ENCODE measurements around the gene CARD9.

Gene CARD9

GRCh38 chr9:136344544-136345280, 28.8 kb downstream of the CARD9 start:
- DNase-seq: no peak

DNA sequence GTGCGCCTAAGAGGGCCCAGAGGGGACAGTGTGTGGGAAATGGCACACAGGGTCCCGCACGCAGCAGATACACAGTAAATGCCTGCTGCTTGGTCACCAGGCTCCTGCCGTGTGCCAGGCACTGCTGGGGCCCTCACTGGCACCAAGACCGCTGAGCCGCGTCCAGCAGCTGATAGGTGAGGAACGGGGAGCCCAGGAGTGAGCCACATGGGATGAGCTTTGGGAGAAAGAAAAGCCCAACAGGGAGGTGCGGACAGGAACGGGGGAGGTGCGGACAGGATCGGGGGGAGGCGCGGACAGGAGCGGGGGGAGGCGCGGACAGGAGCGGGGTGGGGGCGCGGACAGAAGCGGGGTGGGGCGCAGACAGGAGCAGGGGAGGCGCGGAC, 29.6 kb downstream of the CARD9 start:
- no peak for DNase-seq

- DNase-seq: no peak
Observed at GRCh38 chr9:136343121-136343883, 30.2 kb downstream of the CARD9 start.

DNA sequence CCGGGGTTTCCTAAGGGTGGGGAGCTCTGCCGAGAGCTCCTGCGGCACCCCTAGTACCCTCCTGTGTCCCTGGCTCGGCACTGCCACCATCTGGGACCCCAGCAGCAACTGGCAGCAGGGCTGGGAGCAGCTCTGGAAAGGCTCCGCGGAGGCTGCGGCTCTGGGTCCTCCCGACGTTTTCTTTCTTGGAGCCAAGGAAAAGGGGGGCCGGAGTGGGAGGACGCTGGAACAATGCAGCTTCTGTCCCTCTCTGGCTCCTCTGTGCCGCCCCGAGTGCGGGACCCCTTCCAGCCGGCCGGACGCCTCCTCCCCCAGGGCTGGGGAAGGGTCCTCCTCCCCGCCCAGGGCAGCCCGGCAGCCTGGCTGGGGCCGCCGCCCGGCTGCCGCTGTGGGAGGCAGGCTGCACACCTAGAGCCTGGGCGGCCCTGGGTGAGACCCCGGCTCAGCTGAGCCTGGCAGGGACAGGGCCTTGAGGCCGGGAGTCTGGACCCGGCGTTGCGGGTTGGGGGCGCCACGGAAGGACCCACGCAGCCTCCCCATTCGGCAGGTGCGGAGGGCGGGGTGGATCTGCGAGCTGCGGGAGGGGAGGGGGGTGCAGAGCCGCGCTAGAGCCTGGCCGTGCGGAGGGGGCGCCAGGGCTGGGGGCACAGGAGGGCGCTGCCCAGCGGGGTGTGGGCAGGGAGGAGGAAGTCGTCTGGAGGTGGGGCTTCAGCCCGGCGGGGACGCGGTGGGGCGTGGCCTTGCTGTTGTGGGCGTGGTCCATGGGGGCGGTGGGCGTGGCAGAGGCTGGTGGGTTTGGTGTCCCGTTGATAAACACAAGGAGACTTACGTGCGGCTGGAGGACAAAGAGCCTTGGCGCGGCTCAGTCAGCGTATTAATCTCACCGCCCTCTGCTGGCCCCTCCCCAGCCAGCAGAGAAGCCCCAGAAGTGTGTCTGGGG, 31.0 kb downstream of the CARD9 start:
- peak; percentile 21 for DNase-seq

- no peak for DNase-seq
Observed at GRCh38 chr9:136341769-136342168, 31.7 kb downstream of the CARD9 start.

DNA sequence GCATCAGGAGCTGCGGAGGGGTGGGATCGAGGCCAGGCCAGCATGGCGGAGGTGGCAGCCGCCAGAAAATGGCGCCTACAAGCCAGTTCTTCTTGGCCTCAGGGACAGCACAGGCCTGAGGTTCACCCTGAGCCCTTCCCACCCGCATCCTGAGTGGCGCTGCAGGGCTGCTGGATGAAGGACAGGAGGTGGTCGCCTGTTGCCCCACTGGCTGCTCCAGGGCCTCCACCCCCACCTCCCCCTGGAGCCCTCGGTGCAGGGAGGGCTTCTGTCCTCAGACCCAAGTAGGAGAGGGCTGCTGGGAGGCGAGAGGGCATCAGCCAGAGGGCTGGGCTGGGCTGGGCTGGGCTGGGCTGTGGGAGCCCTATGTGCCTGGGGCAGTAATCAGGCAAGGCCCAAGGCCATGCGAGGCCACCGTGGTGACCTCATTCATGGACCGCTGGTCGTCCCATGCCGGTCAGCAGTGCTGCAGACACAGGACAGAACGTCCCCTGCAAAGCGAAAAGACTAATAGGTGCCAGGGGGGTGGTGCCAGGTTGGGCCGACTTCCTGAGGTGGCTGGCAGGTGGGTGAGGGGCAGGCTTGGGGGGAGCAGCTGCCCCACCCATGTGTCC, 32.3 kb downstream of the CARD9 start:
- no peak for DNase-seq

DNA sequence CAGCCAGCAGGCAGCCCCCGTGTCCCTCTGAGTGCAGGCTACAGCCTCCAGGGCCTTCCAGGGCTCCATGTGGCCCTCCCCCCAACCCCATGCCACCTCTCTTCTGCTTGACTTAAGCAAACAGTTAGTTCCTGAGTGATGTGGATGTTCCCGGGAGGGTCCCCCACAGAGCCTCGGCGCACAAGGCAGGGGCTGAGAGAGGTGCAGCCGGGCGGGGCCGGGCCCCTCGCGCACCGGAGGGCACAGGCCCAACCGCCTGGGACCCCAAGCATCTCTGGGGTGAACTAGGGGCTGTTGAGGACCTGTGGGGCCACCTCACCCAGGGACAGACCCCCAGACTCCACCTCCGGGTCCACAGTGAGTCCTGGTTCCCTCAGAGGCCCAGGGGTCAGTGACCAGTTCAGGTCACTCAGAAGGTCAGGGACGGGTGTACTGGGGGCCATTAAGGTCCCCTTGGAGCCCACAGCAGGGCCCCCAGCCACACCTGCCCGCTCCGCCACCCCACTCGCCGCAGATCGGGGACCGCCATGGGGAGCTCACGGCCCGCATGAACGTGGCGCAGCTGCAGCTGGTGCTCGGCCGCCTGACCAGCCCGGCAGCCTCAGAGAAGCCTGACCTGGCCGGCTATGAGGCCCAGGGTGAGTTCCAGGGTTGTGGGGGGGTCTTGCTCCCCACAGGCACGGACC, 33.0 kb downstream of the CARD9 start:
- DNase-seq: no peak

DNA sequence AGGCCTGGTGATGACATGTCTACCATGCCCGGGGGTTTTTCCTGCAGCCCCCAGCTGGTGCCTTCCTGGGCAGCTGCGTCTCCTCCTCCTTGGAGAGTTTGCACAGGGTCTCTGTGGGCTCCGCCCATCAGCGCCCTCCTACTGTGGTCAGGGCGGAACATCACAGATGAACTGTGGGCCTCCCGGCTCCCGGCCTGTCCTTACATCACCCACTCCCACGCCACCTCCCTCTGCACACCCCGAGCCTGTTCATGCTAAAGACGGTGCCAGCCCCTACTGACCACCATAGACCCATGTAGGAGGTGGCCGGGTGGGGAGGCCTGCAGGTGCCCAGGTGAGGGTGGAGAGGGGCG, 33.5 kb downstream of the CARD9 start:
- DNase-seq: no peak

- DNase-seq: no peak
Observed at GRCh38 chr9:136339173-136339957, 34.1 kb downstream of the CARD9 start.

GRCh38 chr9:136338511-136338910, 35.0 kb downstream of the CARD9 start:
- DNase-seq: no peak

DNA sequence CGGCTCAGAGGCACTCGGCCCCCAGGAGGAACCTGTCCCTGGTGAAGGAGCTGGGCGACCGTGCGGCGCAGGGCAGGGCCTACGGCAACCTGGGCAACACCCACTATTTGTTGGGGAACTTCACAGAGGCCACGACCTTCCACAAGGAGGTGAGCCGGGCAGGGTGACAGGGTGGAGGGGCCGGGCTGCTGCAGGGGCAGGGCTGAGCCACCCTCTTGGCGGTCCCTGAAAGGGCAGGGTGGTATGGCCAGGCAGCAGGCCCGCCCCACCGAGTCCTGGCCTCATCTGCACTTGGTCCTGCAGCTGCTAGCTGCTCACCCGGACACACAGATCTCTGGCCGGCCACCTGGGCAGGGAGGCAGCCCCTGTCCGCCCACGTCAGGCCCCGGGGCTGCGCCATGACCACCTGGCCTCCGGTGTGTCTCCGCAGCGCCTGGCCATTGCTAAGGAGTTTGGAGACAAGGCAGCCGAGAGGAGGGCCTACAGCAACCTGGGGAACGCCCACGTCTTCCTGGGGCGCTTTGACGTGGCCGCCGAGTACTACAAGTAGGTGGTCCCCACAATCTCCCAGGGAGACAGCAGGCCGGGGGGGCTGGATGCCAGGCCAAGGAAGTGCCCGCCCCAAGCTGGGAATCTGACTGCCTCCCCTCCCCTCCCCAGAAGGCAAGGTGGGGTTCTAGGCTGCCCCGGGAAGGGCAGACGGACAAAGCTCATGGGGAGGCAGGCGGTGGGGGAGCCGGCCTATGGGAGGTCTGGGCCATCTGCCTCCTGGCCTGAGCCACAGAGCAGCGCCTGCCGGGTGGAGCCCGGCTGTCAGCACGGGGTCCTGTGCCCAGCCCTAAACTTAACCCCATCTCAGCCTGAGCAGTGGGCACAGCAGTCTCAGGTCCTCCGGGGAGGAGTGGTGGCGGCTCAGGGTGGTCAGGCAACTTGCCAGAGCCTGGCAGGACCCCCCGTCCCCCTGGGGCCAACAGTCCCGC, 35.8 kb downstream of the CARD9 start:
- no peak for DNase-seq

DNA sequence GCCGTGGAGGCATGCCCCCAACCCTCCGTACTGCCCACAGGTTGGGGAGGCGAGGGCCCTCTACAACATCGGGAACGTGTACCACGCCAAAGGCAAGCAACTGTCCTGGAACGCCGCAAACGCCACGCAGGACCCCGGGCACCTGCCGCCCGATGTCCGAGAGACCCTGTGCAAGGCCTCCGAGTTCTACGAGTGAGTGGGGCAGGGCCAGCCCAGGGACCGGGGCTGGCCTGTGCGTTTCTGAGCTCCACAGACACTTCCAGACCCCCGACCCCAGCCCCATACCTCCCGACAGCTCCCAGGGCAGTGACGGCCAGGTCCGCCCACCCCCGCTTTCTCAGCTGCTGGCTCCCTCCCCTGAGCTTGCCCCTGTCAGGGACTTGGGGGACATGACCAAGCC, 36.6 kb downstream of the CARD9 start:
- DNase-seq: no peak

- no peak for DNase-seq
Observed at GRCh38 chr9:136336156-136336870, 37.2 kb downstream of the CARD9 start.

GRCh38 chr9:136335296-136336155, 37.9 kb downstream of the CARD9 start:
- DNase-seq: no peak

- no peak for DNase-seq
Observed at GRCh38 chr9:136334541-136334940, 38.9 kb downstream of the CARD9 start.

DNA sequence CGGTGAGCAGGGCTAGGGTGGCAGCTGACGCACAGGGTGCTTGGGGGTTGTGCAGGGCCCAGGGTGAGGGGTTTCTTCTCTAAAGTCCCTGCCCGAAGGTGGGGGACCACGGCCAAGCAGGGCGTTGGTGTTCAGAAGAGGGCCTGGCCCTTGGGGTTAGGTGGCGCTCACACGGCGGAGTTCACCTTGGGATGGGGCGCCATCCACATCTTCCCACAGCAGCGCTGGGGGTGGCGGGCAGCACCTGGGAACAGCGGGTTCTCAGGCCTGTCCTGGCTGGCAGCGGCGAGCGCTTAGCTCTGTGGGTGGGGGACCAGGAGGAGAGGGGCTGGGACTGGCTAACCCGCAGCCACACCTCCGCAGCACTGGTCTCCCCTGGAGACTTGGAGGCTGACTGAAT, 40.0 kb downstream of the CARD9 start:
- DNase-seq: no peak

DNA sequence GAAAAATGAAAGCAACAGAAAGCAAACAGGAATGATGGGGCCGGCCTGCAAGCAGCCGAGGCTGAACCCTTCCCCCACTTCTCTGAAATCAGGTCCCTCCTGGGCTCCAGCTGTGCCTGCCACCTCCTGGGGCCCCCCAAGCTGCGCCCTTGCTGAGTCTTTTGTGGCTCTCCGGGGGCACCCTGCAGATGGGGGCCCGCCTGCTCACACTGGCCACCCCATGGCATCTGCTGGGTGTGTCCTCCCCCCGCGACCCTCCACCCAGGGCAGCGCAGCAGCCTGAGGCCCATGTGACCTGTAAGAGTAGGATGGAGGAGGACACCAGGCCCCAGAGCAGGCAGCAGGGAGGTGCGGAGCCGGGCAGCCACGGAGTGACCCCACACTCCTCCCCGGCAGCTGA, 40.4 kb downstream of the CARD9 start:
- no peak for DNase-seq

GRCh38 chr9:136332482-136332983, 40.9 kb downstream of the CARD9 start:
- no peak for DNase-seq
